ENCODE data around the gene CNOT4. TPM values are rescaled to one million over a fixed set of nuclear protein-coding genes. Genes with fewer than 3 reads are reported as not detected.

The CNOT4 gene
- total RNA-seq, 1 experiment from 2014 or later, result 16.6 TPM

GRCh38 chr7:135519871-135520270 lies 10.0 kb upstream of the CNOT4 start:
- POLR2A ChIA-PET, result no interaction called here
- no peak overlapping the region for H3K27ac ChIP-seq (ENCODE audit: low read depth, low read length)
- H3K27me3 ChIP-seq (ENCODE audit: insufficient read depth, low read length), result no peaks in the 10 kb centered on the region
- no peak for DNase-seq (ENCODE audit: low read depth, low spot score)
- no peak overlapping the region for H3K4me3 ChIP-seq (replicated peaks in 1 of 2; ENCODE audit: low read depth in 1 of 2, low read length in 2 of 2)
- H3K36me3 ChIP-seq (ENCODE audit: control insufficient read depth in 1 of 2, insufficient read depth in 2 of 2, low read length in 2 of 2), result no peaks in the 10 kb centered on the region
- H3K9ac ChIP-seq (ENCODE audit: low read length), result no peak overlapping the region
- TF ChIP-seq, protein P1, sequence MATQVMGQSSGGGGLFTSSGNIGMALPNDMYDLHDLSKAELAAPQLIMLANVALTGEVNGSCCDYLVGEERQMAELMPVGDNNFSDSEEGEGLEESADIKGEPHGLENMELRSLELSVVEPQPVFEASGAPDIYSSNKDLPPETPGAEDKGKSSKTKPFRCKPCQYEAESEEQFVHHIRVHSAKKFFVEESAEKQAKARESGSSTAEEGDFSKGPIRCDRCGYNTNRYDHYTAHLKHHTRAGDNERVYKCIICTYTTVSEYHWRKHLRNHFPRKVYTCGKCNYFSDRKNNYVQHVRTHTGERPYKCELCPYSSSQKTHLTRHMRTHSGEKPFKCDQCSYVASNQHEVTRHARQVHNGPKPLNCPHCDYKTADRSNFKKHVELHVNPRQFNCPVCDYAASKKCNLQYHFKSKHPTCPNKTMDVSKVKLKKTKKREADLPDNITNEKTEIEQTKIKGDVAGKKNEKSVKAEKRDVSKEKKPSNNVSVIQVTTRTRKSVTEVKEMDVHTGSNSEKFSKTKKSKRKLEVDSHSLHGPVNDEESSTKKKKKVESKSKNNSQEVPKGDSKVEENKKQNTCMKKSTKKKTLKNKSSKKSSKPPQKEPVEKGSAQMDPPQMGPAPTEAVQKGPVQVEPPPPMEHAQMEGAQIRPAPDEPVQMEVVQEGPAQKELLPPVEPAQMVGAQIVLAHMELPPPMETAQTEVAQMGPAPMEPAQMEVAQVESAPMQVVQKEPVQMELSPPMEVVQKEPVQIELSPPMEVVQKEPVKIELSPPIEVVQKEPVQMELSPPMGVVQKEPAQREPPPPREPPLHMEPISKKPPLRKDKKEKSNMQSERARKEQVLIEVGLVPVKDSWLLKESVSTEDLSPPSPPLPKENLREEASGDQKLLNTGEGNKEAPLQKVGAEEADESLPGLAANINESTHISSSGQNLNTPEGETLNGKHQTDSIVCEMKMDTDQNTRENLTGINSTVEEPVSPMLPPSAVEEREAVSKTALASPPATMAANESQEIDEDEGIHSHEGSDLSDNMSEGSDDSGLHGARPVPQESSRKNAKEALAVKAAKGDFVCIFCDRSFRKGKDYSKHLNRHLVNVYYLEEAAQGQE (IDR thresholded peaks at IDR 0.05; ENCODE audit: low read depth), result no peak
- TF ChIP-seq POLR2AphosphoS5 (IDR thresholded peaks at IDR 0.05; ENCODE audit: low read depth, low read length), result no peak
- TF ChIP-seq, protein P2, sequence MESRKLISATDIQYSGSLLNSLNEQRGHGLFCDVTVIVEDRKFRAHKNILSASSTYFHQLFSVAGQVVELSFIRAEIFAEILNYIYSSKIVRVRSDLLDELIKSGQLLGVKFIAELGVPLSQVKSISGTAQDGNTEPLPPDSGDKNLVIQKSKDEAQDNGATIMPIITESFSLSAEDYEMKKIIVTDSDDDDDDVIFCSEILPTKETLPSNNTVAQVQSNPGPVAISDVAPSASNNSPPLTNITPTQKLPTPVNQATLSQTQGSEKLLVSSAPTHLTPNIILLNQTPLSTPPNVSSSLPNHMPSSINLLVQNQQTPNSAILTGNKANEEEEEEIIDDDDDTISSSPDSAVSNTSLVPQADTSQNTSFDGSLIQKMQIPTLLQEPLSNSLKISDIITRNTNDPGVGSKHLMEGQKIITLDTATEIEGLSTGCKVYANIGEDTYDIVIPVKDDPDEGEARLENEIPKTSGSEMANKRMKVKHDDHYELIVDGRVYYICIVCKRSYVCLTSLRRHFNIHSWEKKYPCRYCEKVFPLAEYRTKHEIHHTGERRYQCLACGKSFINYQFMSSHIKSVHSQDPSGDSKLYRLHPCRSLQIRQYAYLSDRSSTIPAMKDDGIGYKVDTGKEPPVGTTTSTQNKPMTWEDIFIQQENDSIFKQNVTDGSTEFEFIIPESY (IDR thresholded peaks at IDR 0.05; ENCODE audit: extremely low read depth, insufficient replicate concordance, low read length), result no peak
- no peak for TF ChIP-seq YY1 (IDR thresholded peaks at IDR 0.05; ENCODE audit: extremely low read depth, insufficient replicate concordance, low read depth, low read length)
- no peak for TF ChIP-seq ZFX (IDR thresholded peaks at IDR 0.05)
- TF ChIP-seq EZH2phosphoT487 (IDR thresholded peaks at IDR 0.05; ENCODE audit: borderline replicate concordance), result no peak
- TF ChIP-seq JUND (IDR thresholded peaks at IDR 0.05), result no peak
- TF ChIP-seq CEBPB (IDR thresholded peaks at IDR 0.05; ENCODE audit: low read depth), result no peak
- no peak for TF ChIP-seq EGR1 (IDR thresholded peaks at IDR 0.05; ENCODE audit: low read depth)
- no peak for TF ChIP-seq SRF (IDR thresholded peaks at IDR 0.05; ENCODE audit: low read depth)
- TF ChIP-seq ZNF274 (IDR thresholded peaks at IDR 0.05; ENCODE audit: low read depth, low read length), result no peak
- H3K9me2 ChIP-seq (ENCODE audit: insufficient read depth), result no peaks in the 10 kb centered on the region
- H4K20me1 ChIP-seq (ENCODE audit: insufficient read depth), result no peaks in the 10 kb centered on the region
- no peaks in the 10 kb centered on the region for H3K4me1 ChIP-seq (ENCODE audit: control insufficient read depth in 1 of 2, insufficient read depth in 2 of 2, low read length in 2 of 2)
- RAD21 ChIA-PET (ENCODE audit: low non-redundant PET in 1 of 2, low total read pairs in 2 of 2, uncharacterized antibody in 2 of 2, unreplicated experiment in 2 of 2), result no interaction called here
- BruUV-seq (replicated peaks), result no TSS peak
- intact Hi-C loops (cut with micrococcal nuclease), result no loop called here
- no peaks in the 10 kb centered on the region for H3K9me3 ChIP-seq (ENCODE audit: control insufficient read depth in 1 of 2, insufficient read depth in 1 of 2, low read depth in 1 of 2, low read length in 2 of 2)
- CTCF ChIA-PET, result no interaction called here
- H3K4me2 ChIP-seq (ENCODE audit: low read length), result no peak overlapping the region
- no peaks in the 10 kb centered on the region for H3K79me2 ChIP-seq (ENCODE audit: insufficient read depth, low read length)
- ATAC-seq, result no peak
- no peak overlapping the region for H2AFZ ChIP-seq (ENCODE audit: low read depth, low read length, poor library complexity, severe bottlenecking)
